K562 (cell line): ENCODE measurements around the gene ESPN. TPM values are rescaled to one million over a fixed set of nuclear protein-coding genes. Genes with fewer than 3 reads are reported as not detected.
A peak's percentile ranks its signal among the peaks of the same experiment; 100 is the strongest.

ENCODE experiments used
- ATAC-seq: fragments of 200-7000 bp; cut with Tn5 transposase; 3 replicates; pipeline ENCODE4 v1.9.1; 2020; ENCODE audit warnings: moderate library complexity
- BruUV-seq: library from RNA; stranded (reverse); fragments of 400-500 nt; replicated peaks from 2 replicates; lab custom pipeline; 2021; lab: Mats Ljungman, UMichigan
- CTCF ChIA-PET: fragments of 300-600 bp; formaldehyde crosslinking; extraction: SDS; loops from one replicate; lab custom pipeline; 2021; ENCODE audit warnings: low intra/inter-chr PET ratio; lab: Yijun Ruan, JAX
- POLR2A ChIA-PET: fragments of 300-600, 350-650 bp; sonication (Branson Sonifier 250); formaldehyde crosslinking; extraction: SDS; loops from one replicate; lab custom pipeline; 2021; ENCODE audit warnings: antibody characterized with exemption, inconsistent platforms; lab: Yijun Ruan, JAX
- DNase-seq, 4 experiments: peaks; one replicate each; pipeline versions ENCODE4 v3.0.0 to v3.0.0-alpha.2; 2011 to 2018; ENCODE audit warnings: low spot score in 3 of 4, mixed read lengths in 3 of 4; ENCODE audit errors: extremely low read depth in 1 of 4
- FAIRE-seq: peaks from 2 replicates; lab custom pipeline; 2011; peaks lifted over from hg19 to GRCh38; lab: Jason Lieb, UNC
- H2AFZ ChIP-seq: 2 replicates; pipeline ENCODE4 v1.6.0; 2011; ENCODE audit warnings: low read depth, low read length, control low read depth, inconsistent platforms
- H3K27ac ChIP-seq: fragments of 200-600 bp; 3 replicates; pipeline ENCODE4 v1.8.0; 2011; ENCODE audit warnings: low read depth, mild to moderate bottlenecking, control low read depth, inconsistent platforms, low read length, moderate library complexity, mixed read lengths; ENCODE audit errors: extremely low read depth
- H3K27me3 ChIP-seq, 2 experiments: fragments of 300-600 bp in 1 of 2; 2 replicates in 1 of 2; 3 replicates in 1 of 2; pipeline versions ENCODE4 v1.6.0 to v1.8.0; 2011; ENCODE audit warnings: inconsistent platforms in 2 of 2, low read length in 2 of 2, mild to moderate bottlenecking in 1 of 2, mixed read lengths in 1 of 2, moderate library complexity in 1 of 2; ENCODE audit not compliant: control insufficient read depth in 2 of 2, insufficient read depth in 2 of 2
- H3K36me3 ChIP-seq: fragments of 300-600 bp; 3 replicates; pipeline ENCODE4 v1.8.0; 2011; ENCODE audit warnings: mild to moderate bottlenecking, low read length, inconsistent platforms; ENCODE audit not compliant: control insufficient read depth, insufficient read depth
- H3K4me1 ChIP-seq, 2 experiments: fragments of 200-600 bp in 1 of 2; replicated peaks in 1 of 2; 2 replicates in 1 of 2; 3 replicates in 1 of 2; pipeline versions ENCODE4 v1.5.1 to v1.8.0; 2011; ENCODE audit warnings: inconsistent platforms in 2 of 2, low read length in 2 of 2, mild to moderate bottlenecking in 1 of 2, mixed read lengths in 1 of 2, moderate library complexity in 1 of 2; ENCODE audit not compliant: control insufficient read depth in 2 of 2, insufficient read depth in 2 of 2
- H3K4me2 ChIP-seq: 2 replicates; pipeline ENCODE4 v1.6.1; 2011; ENCODE audit warnings: low read length, control low read depth, inconsistent platforms, mixed read lengths; ENCODE audit not compliant: insufficient read depth
- H3K4me3 ChIP-seq: fragments of 200-600 bp; sonication (generic), shearing (Covaris generic); 2 replicates; pipeline ENCODE4 v1.5.1; 2016; ENCODE audit warnings: control low read depth, inconsistent platforms
- H3K79me2 ChIP-seq: fragments of 200-600 bp; 3 replicates; pipeline ENCODE4 v1.8.0; 2011; ENCODE audit warnings: low read length, inconsistent platforms; ENCODE audit not compliant: control insufficient read depth, insufficient read depth
- H3K9ac ChIP-seq, 2 experiments: 2 replicates each; pipeline versions ENCODE4 v1.6.0 to v1.6.1; 2011; ENCODE audit warnings: low read depth in 2 of 2, low read length in 2 of 2, control low read depth in 1 of 2, inconsistent platforms in 1 of 2, mild to moderate bottlenecking in 1 of 2, mixed read lengths in 1 of 2; ENCODE audit not compliant: insufficient read depth in 1 of 2
- H3K9me1 ChIP-seq: one replicate; pipeline ENCODE4 v1.6.0; 2011; ENCODE audit warnings: inconsistent platforms, mild to moderate bottlenecking, low read length, moderate library complexity; ENCODE audit not compliant: control insufficient read depth, insufficient read depth
- H3K9me3 ChIP-seq: replicated peaks from 2 replicates; pipeline ENCODE4 v1.5.1; 2011; ENCODE audit warnings: low read depth, low read length, inconsistent platforms; ENCODE audit not compliant: control insufficient read depth, insufficient read depth
- H4K20me1 ChIP-seq: replicated peaks from 2 replicates; pipeline ENCODE4 v1.6.1; 2011; ENCODE audit warnings: low read length, inconsistent platforms, mixed read lengths; ENCODE audit not compliant: control insufficient read depth, insufficient read depth
- POLR3A ChIP-seq: IDR thresholded peaks from 2 replicates; pipeline ENCODE4 v1.6.1; 2011; ENCODE audit warnings: borderline replicate concordance, mild to moderate bottlenecking, moderate library complexity; ENCODE audit not compliant: insufficient read length, insufficient read depth; ENCODE audit errors: extremely low read depth
- WGBS: fragments of 100-300 bp; shearing (Covaris generic); methylation state at CpG from one replicate; pipeline ENCODE4 v1.1.6; 2016; ENCODE audit warnings: low coverage, mixed read lengths; ENCODE audit not compliant: insufficient coverage; ENCODE audit errors: missing lambda C conversion rate; 5-methylcytosine and 5-hydroxymethylcytosine counted together
- in situ Hi-C: fragments of 300-500 bp; cut with MboI; formaldehyde crosslinking; loops from 4 replicates; pipeline ENCODE4 v1.15.0; 2018; ENCODE audit warnings: inconsistent platforms, mixed read lengths
- intact Hi-C: fragments of 100-400 bp; cut with micrococcal nuclease; formaldehyde crosslinking; loops from 2 replicates; pipeline ENCODE4 v1.14.2; 2022
- polyA plus RNA-seq, 8 experiments: library from polyadenylated mRNA; depleted of rRNA in 4 of 8; stranded (reverse) in 5 of 8; unstranded in 3 of 8; fragments of >200 nt; fragmentation: Nextera tagmentation in 2 of 8; fragmentation: Illumina TruSeq in 1 of 8; extraction: Ambion mirVana in 2 of 8; extraction: Trizol in 1 of 8; gene quantifications; 2 replicates each; pipeline versions ENCODE4 v1.2.1 to v1.2.3, GENCODE V29; 2011 to 2014; ENCODE audit warnings: inconsistent platforms in 1 of 8, missing spikeins in 1 of 8
- total RNA-seq, 7 experiments: library from RNA; depleted of rRNA in 6 of 7; stranded (reverse); fragments of >200 nt in 6 of 7; fragmentation: Illumina TruSeq in 2 of 7; extraction: Trizol in 2 of 7; gene quantifications; 2 replicates each; pipeline versions ENCODE4 v1.2.1 to v1.2.3, GENCODE V29; 2011 to 2021; ENCODE audit warnings: low replicate concordance in 1 of 7
- TF ChIP-seq, protein P1 (sequence below): sonication (generic); formaldehyde crosslinking; IDR thresholded peaks from 2 replicates; pipeline ENCODE4 v1.8.1; 2023; ENCODE audit warnings: mild to moderate bottlenecking, missing genetic modification reagents, moderate library complexity
- TF ChIP-seq, protein P2 (sequence below), 2 experiments: fragments of 450-650 bp; IDR thresholded peaks; 2 replicates each; pipeline ENCODE4 v1.6.1; 2016

The ESPN gene
- total and polyA plus RNA-seq, 9 of the 15 experiments (the other 6 are each of a cell fraction or from before 2014, with no cell fraction given), result 0.07 to 1.2 (median 0.45) TPM; not detected in 3

DNA sequence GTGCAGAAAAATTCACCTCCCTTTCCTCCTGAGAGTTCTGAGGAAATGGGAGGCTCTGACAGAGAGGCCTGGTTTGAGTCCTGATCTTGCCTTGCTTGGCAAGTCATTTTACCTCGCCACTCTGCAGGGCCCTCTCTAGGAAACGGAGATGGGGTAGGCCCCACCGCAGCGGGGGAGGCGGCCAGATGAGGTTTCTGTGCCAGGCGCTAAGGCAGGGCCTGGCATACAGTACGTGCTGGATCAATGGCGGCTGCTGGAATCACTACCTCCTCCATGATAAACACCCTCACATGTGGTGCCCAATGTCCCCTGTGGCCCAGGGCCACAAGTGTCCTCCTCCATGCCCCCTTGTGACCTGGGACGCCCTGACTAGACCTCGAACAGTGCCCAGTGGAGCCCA lies 67.4 kb downstream of the ESPN start:
- no peak overlapping the region for H3K27ac ChIP-seq
- H3K4me3 ChIP-seq, result no peak overlapping the region
- ChIA-PET CTCF (no interaction called here), POLR2A (interaction anchor here (0.6 to 1.4 kb wide), 3 partner anchors 10 to 235 kb away, joined by 4 to 8 read pairs (median 4); no protein-coding TSS in a partner anchor)
- peaks cover 4 to 38% of the 10 kb centered on the region in 2 experiments; a peak in 2 of 5 replicates for H3K4me1 ChIP-seq
- peaks cover 32% of the 10 kb centered on the region for H4K20me1 ChIP-seq
- peaks cover 23 to 71% of the 10 kb centered on the region in 2 experiments; a peak in 4 of 5 replicates for H3K27me3 ChIP-seq
- H3K4me2 ChIP-seq, result no peak overlapping the region
- ATAC-seq, result no peak
- H3K9ac ChIP-seq, result peak overlapping the region in 1 of 2 experiments; percentile 1; a peak in 1 of 4 replicates
- no peak for FAIRE-seq
- TF ChIP-seq, protein P1, sequence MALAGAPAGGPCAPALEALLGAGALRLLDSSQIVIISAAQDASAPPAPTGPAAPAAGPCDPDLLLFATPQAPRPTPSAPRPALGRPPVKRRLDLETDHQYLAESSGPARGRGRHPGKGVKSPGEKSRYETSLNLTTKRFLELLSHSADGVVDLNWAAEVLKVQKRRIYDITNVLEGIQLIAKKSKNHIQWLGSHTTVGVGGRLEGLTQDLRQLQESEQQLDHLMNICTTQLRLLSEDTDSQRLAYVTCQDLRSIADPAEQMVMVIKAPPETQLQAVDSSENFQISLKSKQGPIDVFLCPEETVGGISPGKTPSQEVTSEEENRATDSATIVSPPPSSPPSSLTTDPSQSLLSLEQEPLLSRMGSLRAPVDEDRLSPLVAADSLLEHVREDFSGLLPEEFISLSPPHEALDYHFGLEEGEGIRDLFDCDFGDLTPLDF (CRISPR knock-in tag), result no peak
- no peak for TF ChIP-seq POLR3A
- TF ChIP-seq, protein P2, sequence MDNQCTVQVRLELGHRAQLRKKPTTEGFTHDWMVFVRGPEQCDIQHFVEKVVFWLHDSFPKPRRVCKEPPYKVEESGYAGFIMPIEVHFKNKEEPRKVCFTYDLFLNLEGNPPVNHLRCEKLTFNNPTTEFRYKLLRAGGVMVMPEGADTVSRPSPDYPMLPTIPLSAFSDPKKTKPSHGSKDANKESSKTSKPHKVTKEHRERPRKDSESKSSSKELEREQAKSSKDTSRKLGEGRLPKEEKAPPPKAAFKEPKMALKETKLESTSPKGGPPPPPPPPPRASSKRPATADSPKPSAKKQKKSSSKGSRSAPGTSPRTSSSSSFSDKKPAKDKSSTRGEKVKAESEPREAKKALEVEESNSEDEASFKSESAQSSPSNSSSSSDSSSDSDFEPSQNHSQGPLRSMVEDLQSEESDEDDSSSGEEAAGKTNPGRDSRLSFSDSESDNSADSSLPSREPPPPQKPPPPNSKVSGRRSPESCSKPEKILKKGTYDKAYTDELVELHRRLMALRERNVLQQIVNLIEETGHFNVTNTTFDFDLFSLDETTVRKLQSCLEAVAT (IDR thresholded peaks at IDR 0.05), result no peak
- intact Hi-C loops, result no loop called here
- no peaks in the 10 kb centered on the region for H3K36me3 ChIP-seq
- no peak for DNase-seq
- no peak overlapping the region for H2AFZ ChIP-seq
- no peaks in the 10 kb centered on the region for H3K79me2 ChIP-seq
- H3K9me3 ChIP-seq, result no peaks in the 10 kb centered on the region
- in situ Hi-C loops, result loop anchor here (10.0 to 25.0 kb wide), 2 partner anchors 143 to 720 kb away; no protein-coding TSS in a partner anchor
- no TSS peak for BruUV-seq
- 14% methylated on average over 10 of the region's 10 CpGs for WGBS
- H3K9me1 ChIP-seq, result peaks cover 4% of the 10 kb centered on the region
